ENCODE measurements around the gene NAB2. TPM values are rescaled to one million over a fixed set of nuclear protein-coding genes. Genes with fewer than 3 reads are reported as not detected.

The NAB2 gene
- total RNA-seq, 2 donors from 2014 or later = 30.7 to 31.0 TPM

DNA sequence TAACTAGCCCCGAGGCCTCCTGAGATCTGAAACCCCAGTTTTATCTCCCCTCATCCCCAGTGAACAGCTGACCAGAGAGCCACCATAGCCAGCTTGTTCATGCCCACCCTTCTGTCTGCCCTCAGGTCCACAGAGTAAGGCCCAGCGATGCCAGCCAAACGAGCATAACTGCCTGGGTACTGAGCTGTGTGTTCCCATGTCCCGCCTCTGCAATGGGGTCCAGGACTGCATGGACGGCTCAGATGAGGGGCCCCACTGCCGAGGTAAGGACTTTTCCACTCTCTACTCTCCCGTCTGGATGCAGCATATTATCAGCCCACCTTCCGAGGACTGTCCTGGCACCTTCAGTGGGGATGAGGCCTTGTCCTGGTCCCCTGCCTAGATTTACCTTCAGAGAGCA, 52.3 kb downstream of the NAB2 start:
- no peak overlapping the region for H3K27ac Mint-ChIP-seq
- DNase-seq (no peak), ATAC-seq (replicated peaks in 1 of 2) (no peak)
- H3K4me1 Mint-ChIP-seq (ENCODE audit: low read depth) = peaks cover 6% of the 10 kb centered on the region
- H3K9me3 Mint-ChIP-seq = no peaks in the 10 kb centered on the region
- no peaks in the 10 kb centered on the region for H3K27me3 Mint-ChIP-seq (ENCODE audit: low read depth)
- H3K36me3 Mint-ChIP-seq (ENCODE audit: insufficient read depth in 2 of 2) = no peaks in the 10 kb centered on the region
- no peak overlapping the region for H3K4me3 Mint-ChIP-seq

DNA sequence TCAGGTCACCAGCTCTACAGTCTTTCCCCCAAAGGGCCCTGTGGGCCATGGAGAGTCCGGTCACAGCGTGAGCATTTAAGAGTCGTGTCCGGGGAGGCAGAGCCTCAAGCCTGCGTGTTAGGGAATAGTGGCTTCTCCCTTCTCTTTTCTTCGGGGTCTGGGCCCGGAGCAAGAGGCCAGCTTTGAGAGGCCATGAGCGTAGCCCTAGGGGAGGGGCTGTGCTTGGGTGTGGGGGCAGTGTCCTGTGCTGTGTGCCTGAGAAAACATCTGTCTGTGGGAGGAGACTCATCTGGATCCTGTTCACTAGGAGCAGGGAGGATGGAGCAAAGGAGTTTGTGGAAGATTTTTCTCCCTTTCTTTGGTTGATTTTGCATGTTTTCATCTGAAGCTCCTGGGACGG, 53.2 kb downstream of the NAB2 start:
- no peak overlapping the region for H3K27ac Mint-ChIP-seq
- DNase-seq (no peak), ATAC-seq (replicated peaks in 1 of 2) (no peak)
- peaks cover 6% of the 10 kb centered on the region for H3K4me1 Mint-ChIP-seq (ENCODE audit: low read depth)
- no peaks in the 10 kb centered on the region for H3K36me3 Mint-ChIP-seq (ENCODE audit: insufficient read depth in 2 of 2)
- no peaks in the 10 kb centered on the region for H3K27me3 Mint-ChIP-seq (ENCODE audit: low read depth)
- no peaks in the 10 kb centered on the region for H3K9me3 Mint-ChIP-seq
- H3K4me3 Mint-ChIP-seq = no peak overlapping the region

GRCh38 chr12:57142727-57143126, 53.8 kb downstream of the NAB2 start:
- peaks cover 11% of the 10 kb centered on the region for H3K4me1 Mint-ChIP-seq (ENCODE audit: low read depth)
- DNase-seq (no peak), ATAC-seq (replicated peaks in 1 of 2) (no peak)
- H3K27ac Mint-ChIP-seq = no peak overlapping the region
- H3K27me3 Mint-ChIP-seq (ENCODE audit: low read depth) = no peaks in the 10 kb centered on the region
- no peak overlapping the region for H3K4me3 Mint-ChIP-seq
- no peaks in the 10 kb centered on the region for H3K9me3 Mint-ChIP-seq
- no peaks in the 10 kb centered on the region for H3K36me3 Mint-ChIP-seq (ENCODE audit: insufficient read depth in 2 of 2)

GRCh38 chr12:57143454-57143853, 54.5 kb downstream of the NAB2 start:
- Mint-ChIP-seq H3K27me3 (ENCODE audit: low read depth) (no peaks in the 10 kb centered on the region), H3K27ac (no peak overlapping the region), H3K4me3 (no peak overlapping the region), H3K9me3 (no peaks in the 10 kb centered on the region), H3K36me3 (ENCODE audit: insufficient read depth in 2 of 2) (no peaks in the 10 kb centered on the region), H3K4me1 (ENCODE audit: low read depth) (peaks cover 13% of the 10 kb centered on the region)
- DNase-seq (no peak), ATAC-seq (replicated peaks in 1 of 2) (peak; percentile 35 to 41)

Other genes starting within 250 kb of the NAB2 start
- under 1 TPM in 1 of 2 donors, not detected in 1; 0.14 TPM for gene SDR9C7, start 154.7 kb upstream of the NAB2 start, total RNA-seq
- gene RDH16, start 131.5 kb upstream of the NAB2 start, total RNA-seq = 1 to 10 TPM; 1.5 to 2.1 TPM
- 10 to 100 TPM in 1 of 2 donors, 1 to 10 TPM in 1; 9.7 to 10.3 TPM for gene ZBTB39, start 82.6 kb upstream of the NAB2 start, total RNA-seq
- 1 to 10 TPM; 4.2 to 4.4 TPM for gene TAC3, start 72.6 kb upstream of the NAB2 start, total RNA-seq
- 10 to 100 TPM; 11.4 to 13.4 TPM for gene MYO1A, start 39.0 kb upstream of the NAB2 start, total RNA-seq
- gene NEMP1, start 10.3 kb upstream of the NAB2 start, total RNA-seq = 100 to 1,000 TPM; 114 to 119 TPM
- gene STAT6, start 22.2 kb downstream of the NAB2 start, total RNA-seq = 100 to 1,000 TPM; 178 to 191 TPM
- gene LRP1, start 39.4 kb downstream of the NAB2 start, total RNA-seq = 1 to 10 TPM; 3.2 to 4.8 TPM
- gene LRP1-AS, start 58.5 kb downstream of the NAB2 start, total RNA-seq = not detected
- gene NXPH4, start 127.7 kb downstream of the NAB2 start, total RNA-seq = 1 to 10 TPM; 1.5 to 2.3 TPM
- 100 to 1,000 TPM; 507 to 550 TPM for gene SHMT2, start 140.6 kb downstream of the NAB2 start, total RNA-seq
- 1 to 10 TPM; 3.5 to 4.2 TPM for gene STAC3, start 162.1 kb downstream of the NAB2 start, total RNA-seq